D721Med (cell line): ENCODE results near the gene RABL3.

ENCODE experiments used
- DNase-seq: peaks from one replicate; pipeline ENCODE4 v3.0.0; 2011; ENCODE audit warnings: low spot score; ENCODE audit not compliant: insufficient read length
- FAIRE-seq: peaks from 2 replicates; lab custom pipeline; 2011; peaks lifted over from hg19 to GRCh38; lab: Jason Lieb, UNC
- TF ChIP-seq, protein P1 (sequence below): IDR thresholded peaks from 2 replicates; pipeline ENCODE4 v1.5.1; 2012; ENCODE audit warnings: mild to moderate bottlenecking, control low read depth; ENCODE audit not compliant: insufficient read depth; ENCODE audit errors: missing control alignments

The RABL3 gene

DNA sequence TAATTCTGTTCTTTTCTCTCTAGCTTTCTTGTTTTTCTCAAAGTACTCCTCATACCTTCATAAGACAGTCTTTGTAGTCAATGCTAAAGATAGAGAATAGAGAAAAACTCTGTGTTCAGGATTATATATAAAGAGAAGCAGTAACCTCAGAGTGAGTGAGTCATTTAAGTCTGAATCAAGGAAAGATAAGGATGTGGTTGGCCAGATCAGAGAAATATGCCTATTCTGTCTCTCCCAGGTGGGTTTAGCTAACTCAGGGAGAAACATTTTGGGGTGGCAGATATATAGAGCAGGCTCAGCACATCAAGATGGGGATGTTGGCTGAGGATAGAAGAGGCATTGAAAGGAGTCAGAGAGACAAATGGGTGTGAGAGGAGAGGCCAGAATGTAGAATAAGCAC is 31.6 kb upstream of the RABL3 start:
- TF ChIP-seq, protein P1, sequence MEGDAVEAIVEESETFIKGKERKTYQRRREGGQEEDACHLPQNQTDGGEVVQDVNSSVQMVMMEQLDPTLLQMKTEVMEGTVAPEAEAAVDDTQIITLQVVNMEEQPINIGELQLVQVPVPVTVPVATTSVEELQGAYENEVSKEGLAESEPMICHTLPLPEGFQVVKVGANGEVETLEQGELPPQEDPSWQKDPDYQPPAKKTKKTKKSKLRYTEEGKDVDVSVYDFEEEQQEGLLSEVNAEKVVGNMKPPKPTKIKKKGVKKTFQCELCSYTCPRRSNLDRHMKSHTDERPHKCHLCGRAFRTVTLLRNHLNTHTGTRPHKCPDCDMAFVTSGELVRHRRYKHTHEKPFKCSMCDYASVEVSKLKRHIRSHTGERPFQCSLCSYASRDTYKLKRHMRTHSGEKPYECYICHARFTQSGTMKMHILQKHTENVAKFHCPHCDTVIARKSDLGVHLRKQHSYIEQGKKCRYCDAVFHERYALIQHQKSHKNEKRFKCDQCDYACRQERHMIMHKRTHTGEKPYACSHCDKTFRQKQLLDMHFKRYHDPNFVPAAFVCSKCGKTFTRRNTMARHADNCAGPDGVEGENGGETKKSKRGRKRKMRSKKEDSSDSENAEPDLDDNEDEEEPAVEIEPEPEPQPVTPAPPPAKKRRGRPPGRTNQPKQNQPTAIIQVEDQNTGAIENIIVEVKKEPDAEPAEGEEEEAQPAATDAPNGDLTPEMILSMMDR, result no peak
- DNase-seq, result no peak
- FAIRE-seq, result no peak

DNA sequence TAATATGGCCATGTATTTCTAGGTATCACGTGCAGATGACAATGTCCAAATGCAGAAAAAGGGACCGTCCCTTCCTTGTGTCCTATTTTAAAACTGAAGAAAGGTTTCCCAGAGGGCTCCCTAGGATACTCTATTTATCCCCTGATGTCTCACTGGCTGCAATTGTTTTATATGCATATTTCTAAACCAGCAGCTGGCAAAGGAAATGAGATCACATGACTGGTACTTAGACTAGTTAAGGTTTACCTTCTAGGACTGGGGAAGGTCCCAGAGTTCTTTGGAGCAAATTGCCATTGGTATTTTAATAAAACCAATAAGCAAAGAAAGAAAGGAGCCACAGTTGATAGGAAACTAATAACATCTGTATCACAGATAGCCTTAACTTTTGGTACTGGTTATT is 29.8 kb upstream of the RABL3 start:
- FAIRE-seq, result no peak
- no peak for DNase-seq
- TF ChIP-seq, protein P1, result no peak

DNA sequence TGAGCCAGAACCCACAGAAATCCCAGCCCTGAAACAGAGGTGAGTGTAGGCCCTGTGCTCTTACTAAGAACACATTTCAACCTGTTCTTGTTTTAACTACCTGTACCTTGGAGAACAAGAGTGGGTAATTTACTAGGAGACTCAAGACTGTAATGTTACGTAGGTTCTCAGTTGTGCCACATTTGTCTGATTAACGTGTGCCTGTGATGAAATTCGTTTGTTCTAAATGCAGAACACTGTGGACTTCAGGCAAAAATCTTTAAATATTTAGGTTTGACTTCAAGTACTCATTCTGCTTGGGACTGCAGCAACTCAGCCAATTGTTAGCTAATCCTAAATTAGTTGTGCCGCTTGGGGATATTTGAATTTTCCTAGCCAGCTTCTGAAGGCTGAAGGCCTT is 28.6 kb upstream of the RABL3 start:
- no peak for DNase-seq
- TF ChIP-seq, protein P1, result no peak
- no peak for FAIRE-seq

DNA sequence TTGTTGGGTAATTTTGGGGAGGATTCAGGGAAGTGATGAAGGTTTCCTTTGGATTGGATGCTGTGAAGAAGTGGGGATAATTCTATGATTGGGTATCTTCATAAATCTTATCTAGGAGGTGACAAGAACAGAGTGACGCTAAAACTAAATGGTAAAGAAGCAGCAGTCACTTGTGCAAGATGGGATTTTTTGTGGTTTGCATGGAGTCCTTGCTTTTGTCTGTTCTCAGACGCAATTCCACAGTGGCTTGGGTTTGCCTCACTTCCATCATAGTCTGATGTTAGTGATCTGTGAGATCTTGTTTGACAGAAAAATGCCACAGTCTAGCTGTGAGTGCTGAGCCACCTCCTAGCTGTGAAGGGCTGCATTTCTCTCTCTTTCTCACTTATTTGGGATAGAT is 27.1 kb upstream of the RABL3 start:
- FAIRE-seq, result no peak
- TF ChIP-seq, protein P1, result no peak
- no peak for DNase-seq

DNA sequence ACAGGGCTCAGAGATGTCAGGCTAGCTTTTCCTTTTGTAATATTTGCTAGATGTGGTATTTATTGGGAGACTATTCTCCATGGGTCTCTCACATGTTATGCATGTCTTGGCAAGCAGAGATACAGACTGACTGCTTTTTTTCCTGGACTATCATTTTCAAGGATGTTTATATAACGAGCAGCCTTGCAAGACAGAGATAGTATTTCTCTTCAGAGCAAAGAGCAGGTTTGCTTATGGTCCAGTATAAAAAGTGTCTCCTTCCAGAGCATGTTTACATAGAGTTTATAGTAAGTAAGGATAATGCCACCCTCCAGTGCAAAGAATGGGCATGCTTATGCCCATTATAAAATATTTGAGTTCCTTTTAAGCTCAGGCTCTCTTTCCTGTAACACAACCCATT is 24.8 kb upstream of the RABL3 start:
- TF ChIP-seq, protein P1, result no peak
- no peak for FAIRE-seq

DNA sequence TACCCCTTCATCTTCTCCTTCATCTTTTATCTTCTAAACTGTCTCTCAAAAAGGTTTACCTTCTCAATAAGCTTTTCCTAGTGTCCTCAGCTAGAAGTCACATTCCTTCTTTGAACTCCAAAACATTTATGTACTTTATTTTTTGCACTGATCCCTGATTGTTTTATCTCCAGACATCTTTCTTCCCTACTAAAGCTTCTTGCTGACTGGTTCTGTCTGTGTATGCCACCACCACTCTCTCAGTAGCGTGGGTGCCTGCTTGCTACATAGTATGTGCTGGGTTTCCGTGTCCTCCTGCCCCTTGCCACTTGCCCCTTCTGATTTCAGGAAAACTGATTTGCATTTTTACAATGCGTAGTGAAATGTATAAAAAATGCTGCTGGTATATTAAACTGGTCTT is 24.3 kb upstream of the RABL3 start:
- FAIRE-seq (no peak), DNase-seq (no peak)
- TF ChIP-seq, protein P1, result no peak

More for the DNA sequence above, 24.8 kb upstream of the RABL3 start:
- DNase-seq, result no peak

DNA sequence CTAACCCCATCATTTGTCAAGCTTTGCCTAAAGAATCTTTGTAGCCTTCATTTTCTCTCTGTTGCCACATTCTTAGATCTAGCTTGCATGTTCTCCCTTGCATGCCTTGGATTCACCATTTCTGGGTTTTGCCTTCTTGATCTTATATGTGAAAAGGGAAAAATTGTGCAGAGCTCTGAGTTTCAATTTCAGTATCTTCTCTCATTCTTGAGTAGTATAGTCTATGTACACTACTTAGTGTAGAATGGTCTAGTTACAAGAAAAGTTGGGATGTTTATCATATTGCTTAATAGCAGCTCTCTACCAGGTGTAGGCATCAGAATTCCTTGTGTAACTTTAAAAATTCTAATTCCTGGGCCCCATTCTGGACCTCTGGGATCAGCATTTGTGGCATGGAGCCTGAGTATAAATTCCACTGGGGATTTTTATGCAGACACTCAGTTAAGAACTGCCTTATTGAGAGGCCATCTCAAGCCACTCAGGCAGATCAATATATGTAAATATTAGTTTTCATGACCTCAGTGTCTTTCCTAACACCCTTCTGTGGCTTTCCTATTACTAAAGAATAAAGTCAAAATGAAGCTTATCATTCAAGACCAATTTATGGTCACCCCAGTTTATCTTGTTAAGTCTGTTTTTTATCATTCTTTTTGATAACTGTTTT is 23.6 kb upstream of the RABL3 start:
- FAIRE-seq (no peak), DNase-seq (no peak)
- TF ChIP-seq, protein P1, result no peak
